ENCODE data around the gene RNF208. TPM values are rescaled to one million over a fixed set of nuclear protein-coding genes. Genes with fewer than 3 reads are reported as not detected.

RNF208 gene
- total and polyA plus RNA-seq, 2 of the 4 experiments (the other 2 are of a cell fraction), result 1.2 TPM; not detected in 1

DNA sequence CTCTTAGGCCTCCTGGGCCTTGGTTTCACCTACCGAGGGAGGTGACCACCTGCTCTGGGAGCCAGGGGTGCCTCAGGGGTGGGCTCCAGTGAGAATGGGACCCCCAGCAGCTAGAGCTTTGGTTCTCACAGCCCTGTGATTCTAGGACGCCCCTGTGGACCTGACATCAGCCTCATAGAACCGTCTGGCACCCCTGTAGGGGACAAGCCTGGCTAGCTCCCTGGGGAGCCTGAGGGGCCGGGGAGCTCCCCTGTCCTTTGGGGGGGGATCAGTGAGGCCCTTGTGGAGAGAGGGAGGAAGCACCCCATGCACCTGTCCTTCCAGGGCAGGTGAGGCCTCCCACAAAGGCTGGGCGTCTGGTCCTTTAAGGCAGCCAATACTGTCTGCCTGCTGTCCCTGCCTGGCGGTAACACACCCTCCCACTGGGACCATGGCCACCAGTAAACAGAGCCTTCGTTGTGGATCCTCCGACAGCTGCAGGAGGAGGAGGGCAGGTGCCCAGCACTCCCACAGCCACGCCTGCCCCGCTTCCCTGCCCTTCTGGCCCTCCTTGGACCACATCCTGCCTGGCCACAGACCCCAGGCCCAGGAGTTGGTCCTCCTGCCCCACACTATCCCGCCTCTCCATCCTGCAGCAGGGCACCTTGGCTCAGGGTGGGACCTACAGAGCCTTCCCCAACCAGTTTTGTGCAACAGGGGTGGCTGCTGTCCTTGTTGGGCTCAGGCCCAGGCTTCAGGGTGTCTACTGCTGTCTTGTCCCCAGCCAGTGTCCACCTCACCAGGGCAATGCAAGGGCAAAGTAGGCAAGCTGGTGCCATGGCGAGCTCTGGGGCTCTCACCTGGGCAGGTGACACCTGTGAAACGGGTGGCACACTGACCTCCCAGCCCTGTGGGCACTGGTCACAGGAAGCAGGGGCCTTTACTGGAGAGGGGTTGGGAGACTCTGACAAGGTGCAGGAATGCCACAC, 16.0 kb upstream of the RNF208 start:
- H2BK20ac ChIP-seq (ENCODE audit: low read depth, low read length), result no peak overlapping the region
- no peaks in the 10 kb centered on the region for H3K9me1 ChIP-seq (ENCODE audit: insufficient read depth, low read length)
- no peak overlapping the region for H3K27ac ChIP-seq (ENCODE audit: insufficient read depth, low read length)
- no peak overlapping the region for H3K56ac ChIP-seq (ENCODE audit: extremely low read depth, insufficient read depth, low read length)
- no peak overlapping the region for H2AK9ac ChIP-seq (replicated peaks; ENCODE audit: low read depth, low read length, poor library complexity)
- DNase-seq (no peak), ATAC-seq (ENCODE audit: low read depth) (no peak)
- H3K14ac ChIP-seq (replicated peaks; ENCODE audit: low read depth, low read length), result no peak overlapping the region
- no peak overlapping the region for H2BK15ac ChIP-seq (ENCODE audit: low read depth, low read length)
- H3K4ac ChIP-seq (ENCODE audit: low read depth, low read length), result no peak overlapping the region
- H3K4me2 ChIP-seq (ENCODE audit: low read depth, low read length), result no peak overlapping the region
- peaks cover 12% of the 10 kb centered on the region for H3K36me3 ChIP-seq (ENCODE audit: control insufficient read depth, insufficient read depth, low read length)
- no peak overlapping the region for H3K9ac ChIP-seq (ENCODE audit: low read depth, low read length)
- H2AK5ac ChIP-seq (ENCODE audit: low read depth, low read length), result no peak overlapping the region
- in situ Hi-C loops (cut with MboI; ENCODE audit: low sequenced_read_pairs), result no loop called here
- peaks cover 8 to 40% of the 10 kb centered on the region in 2 experiments; a peak in 3 of 4 replicates for H3K79me1 ChIP-seq (ENCODE audit: low read depth in 1 of 2, low read length in 2 of 2)
- no peak overlapping the region for H4K5ac ChIP-seq (ENCODE audit: low read depth, low read length)
- H3K27me3 ChIP-seq (ENCODE audit: control insufficient read depth, insufficient read depth, low read length), result no peaks in the 10 kb centered on the region
- H2AFZ ChIP-seq (replicated peaks; ENCODE audit: low read length, poor library complexity), result no peak overlapping the region
- peaks cover 22% of the 10 kb centered on the region for H4K20me1 ChIP-seq (ENCODE audit: insufficient read depth, low read length)
- WGBS, 2 experiments (ENCODE audit: extremely low coverage in 2 of 2, insufficient read length in 1 of 2), result 60% methylated on average over 6 of the region's 13 CpGs; no CpG with 5 or more reads in 1 of the 2 experiments
- no peak overlapping the region; the same call in 1 of the 2 replicates for H3K23ac ChIP-seq (ENCODE audit: low read depth, low read length)
- POLR2A ChIA-PET (ENCODE audit: unreplicated experiment), result interaction anchor here (0.9 kb wide), 1 partner anchor 15 kb away, joined by 6 read pairs; no protein-coding TSS in a partner anchor
- no peak overlapping the region for H3K18ac ChIP-seq (ENCODE audit: low read depth, low read length)
- dilution Hi-C loops (cut with HindIII; ENCODE audit: low sequenced_read_pairs, unreplicated experiment), result no loop called here
- no peak overlapping the region for H3K4me3 ChIP-seq (ENCODE audit: insufficient read depth, low read depth, low read length)
- BruUV-seq (replicated peaks), result no TSS peak
- no peak overlapping the region for H2BK5ac ChIP-seq (ENCODE audit: low read depth, low read length, poor library complexity, severe bottlenecking)
- no peaks in the 10 kb centered on the region for H3K9me3 ChIP-seq (ENCODE audit: control insufficient read depth, insufficient read depth, low read length)
- no peak overlapping the region for H4K8ac ChIP-seq (ENCODE audit: low read depth in 2 of 2, low read length in 2 of 2)
- H4K91ac ChIP-seq (ENCODE audit: insufficient read depth, low read depth, low read length), result no peak overlapping the region
- peaks cover 6% of the 10 kb centered on the region; the same call in 1 of the 2 replicates for H3K4me1 ChIP-seq (ENCODE audit: control insufficient read depth, insufficient read depth, low read length)
- CTCF ChIA-PET, result no interaction called here
- no peak overlapping the region for H2BK120ac ChIP-seq (ENCODE audit: low read depth, low read length)
- intact Hi-C loops (cut with micrococcal nuclease), result no loop called here
- TF ChIP-seq POLR2A (IDR thresholded peaks at IDR 0.05; ENCODE audit: low read depth, low read length), result no peak
- TF ChIP-seq, protein P1, sequence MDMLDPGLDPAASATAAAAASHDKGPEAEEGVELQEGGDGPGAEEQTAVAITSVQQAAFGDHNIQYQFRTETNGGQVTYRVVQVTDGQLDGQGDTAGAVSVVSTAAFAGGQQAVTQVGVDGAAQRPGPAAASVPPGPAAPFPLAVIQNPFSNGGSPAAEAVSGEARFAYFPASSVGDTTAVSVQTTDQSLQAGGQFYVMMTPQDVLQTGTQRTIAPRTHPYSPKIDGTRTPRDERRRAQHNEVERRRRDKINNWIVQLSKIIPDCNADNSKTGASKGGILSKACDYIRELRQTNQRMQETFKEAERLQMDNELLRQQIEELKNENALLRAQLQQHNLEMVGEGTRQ (IDR thresholded peaks at IDR 0.05; ENCODE audit: low read depth, low read length), result no peak
- TF ChIP-seq, protein P2, sequence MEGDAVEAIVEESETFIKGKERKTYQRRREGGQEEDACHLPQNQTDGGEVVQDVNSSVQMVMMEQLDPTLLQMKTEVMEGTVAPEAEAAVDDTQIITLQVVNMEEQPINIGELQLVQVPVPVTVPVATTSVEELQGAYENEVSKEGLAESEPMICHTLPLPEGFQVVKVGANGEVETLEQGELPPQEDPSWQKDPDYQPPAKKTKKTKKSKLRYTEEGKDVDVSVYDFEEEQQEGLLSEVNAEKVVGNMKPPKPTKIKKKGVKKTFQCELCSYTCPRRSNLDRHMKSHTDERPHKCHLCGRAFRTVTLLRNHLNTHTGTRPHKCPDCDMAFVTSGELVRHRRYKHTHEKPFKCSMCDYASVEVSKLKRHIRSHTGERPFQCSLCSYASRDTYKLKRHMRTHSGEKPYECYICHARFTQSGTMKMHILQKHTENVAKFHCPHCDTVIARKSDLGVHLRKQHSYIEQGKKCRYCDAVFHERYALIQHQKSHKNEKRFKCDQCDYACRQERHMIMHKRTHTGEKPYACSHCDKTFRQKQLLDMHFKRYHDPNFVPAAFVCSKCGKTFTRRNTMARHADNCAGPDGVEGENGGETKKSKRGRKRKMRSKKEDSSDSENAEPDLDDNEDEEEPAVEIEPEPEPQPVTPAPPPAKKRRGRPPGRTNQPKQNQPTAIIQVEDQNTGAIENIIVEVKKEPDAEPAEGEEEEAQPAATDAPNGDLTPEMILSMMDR (conservative IDR thresholded peaks at IDR 0.05; ENCODE audit: low read depth, low read length), result no peak
